H1 (cell line): ENCODE data around the gene APP. TPM values are rescaled to one million over a fixed set of nuclear protein-coding genes. Genes with fewer than 3 reads are reported as not detected.

Experiments used
- ATF2 ChIP-seq: IDR thresholded peaks from 2 replicates; pipeline ENCODE4 v1.6.1; 2012; ENCODE audit warnings: low read length, inconsistent platforms
- CBX5 ChIP-seq: fragments of 300-800, 300-1000 bp; sonication (generic); IDR thresholded peaks from 2 replicates; pipeline ENCODE4 v1.7.1; 2016; ENCODE audit warnings: antibody characterized with exemption, low read length, low read depth
- FOSL1 ChIP-seq: IDR thresholded peaks from 2 replicates; pipeline ENCODE4 v1.6.1; 2011; ENCODE audit warnings: mild to moderate bottlenecking, low read depth, low read length, moderate library complexity; ENCODE audit not compliant: insufficient read depth
- JUND ChIP-seq: IDR thresholded peaks from 2 replicates; pipeline ENCODE4 v1.6.1; 2011; ENCODE audit warnings: mild to moderate bottlenecking, improper control_type of control experiment, low read length
- KDM1A ChIP-seq: fragments of 200-600, 300-600 bp; sonication (generic); IDR thresholded peaks from 2 replicates; pipeline ENCODE4 v1.7.1; 2016; ENCODE audit warnings: mild to moderate bottlenecking, low read length, borderline replicate concordance
- TBP ChIP-seq: IDR thresholded peaks from 2 replicates; pipeline ENCODE4 v1.6.1; 2011; ENCODE audit warnings: low read depth, low read length, improper control_type of control experiment
- TEAD4 ChIP-seq: IDR thresholded peaks from 2 replicates; pipeline ENCODE4 v1.6.1; 2012; ENCODE audit warnings: low read depth, low read length, inconsistent platforms, mixed read lengths
- polyA plus RNA-seq, 7 experiments: library from polyadenylated mRNA; depleted of rRNA in 3 of 7; stranded (reverse) in 5 of 7; unstranded in 2 of 7; fragments of >200 nt in 5 of 7; fragments of 200-250 nt in 2 of 7; gene quantifications; 1 replicate in 5 of 7; 2 replicates in 1 of 7; 4 replicates in 1 of 7; pipeline versions ENCODE4 v1.2.1 to v1.2.3, GENCODE V29; 2011 to 2013; ENCODE audit warnings: missing spikeins in 2 of 7, mixed read lengths in 2 of 7
- total RNA-seq: library from RNA; stranded (reverse); fragmentation: NEBNext Ultra II Directional; extraction: Animal tissue kit (Norgen Biotek cat#: 25700); gene quantifications from 2 replicates; pipeline ENCODE4 v1.2.1, GENCODE V29; 2021

The APP gene
- total and polyA plus RNA-seq, 2 of the 8 experiments (the other 6 are each of a cell fraction or from before 2014, with no cell fraction given): 375 to 551 TPM

DNA sequence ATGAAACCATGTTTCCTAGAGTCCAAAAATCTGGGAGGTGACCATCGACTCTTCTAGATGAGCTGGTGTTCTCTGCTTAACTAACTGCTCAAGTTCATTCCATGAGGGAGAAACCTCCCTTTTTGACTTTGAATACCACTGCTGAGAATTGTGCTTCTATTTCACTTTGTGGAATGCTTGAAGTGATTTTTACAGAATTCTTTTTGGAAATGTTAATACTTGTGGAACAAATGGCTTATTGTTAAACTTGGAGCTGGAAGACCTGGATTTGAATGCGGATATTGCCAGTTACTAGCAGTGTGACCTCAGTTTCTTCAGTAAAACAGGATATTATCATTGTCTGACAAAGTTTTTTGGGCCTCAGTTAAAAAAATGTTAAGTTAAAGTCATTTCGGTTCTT, 36.5 kb upstream of the APP start (continued):
- TF ChIP-seq TEAD4 (no peak), JUND (no peak), CBX5 (no peak), KDM1A (no peak), ATF2 (no peak), FOSL1 (no peak), TBP (no peak)
